OCI-LY3 (cell line): ENCODE data around the gene PDILT.

Experiments used
- EZH2phosphoT487 ChIP-seq: fragments of 200-600 bp; shearing (Covaris generic); IDR thresholded peaks from 2 replicates; pipeline ENCODE4 v1.6.1; 2018; ENCODE audit warnings: antibody characterized with exemption, mixed run types, low read depth
- TF ChIP-seq, protein P1 (sequence below): fragments of 200-600, 300-600 bp; sonication (generic); IDR thresholded peaks from 2 replicates; pipeline ENCODE4 v1.5.1; 2014; ENCODE audit warnings: antibody characterized with exemption, low read length, low read depth

- TF ChIP-seq, protein P1, sequence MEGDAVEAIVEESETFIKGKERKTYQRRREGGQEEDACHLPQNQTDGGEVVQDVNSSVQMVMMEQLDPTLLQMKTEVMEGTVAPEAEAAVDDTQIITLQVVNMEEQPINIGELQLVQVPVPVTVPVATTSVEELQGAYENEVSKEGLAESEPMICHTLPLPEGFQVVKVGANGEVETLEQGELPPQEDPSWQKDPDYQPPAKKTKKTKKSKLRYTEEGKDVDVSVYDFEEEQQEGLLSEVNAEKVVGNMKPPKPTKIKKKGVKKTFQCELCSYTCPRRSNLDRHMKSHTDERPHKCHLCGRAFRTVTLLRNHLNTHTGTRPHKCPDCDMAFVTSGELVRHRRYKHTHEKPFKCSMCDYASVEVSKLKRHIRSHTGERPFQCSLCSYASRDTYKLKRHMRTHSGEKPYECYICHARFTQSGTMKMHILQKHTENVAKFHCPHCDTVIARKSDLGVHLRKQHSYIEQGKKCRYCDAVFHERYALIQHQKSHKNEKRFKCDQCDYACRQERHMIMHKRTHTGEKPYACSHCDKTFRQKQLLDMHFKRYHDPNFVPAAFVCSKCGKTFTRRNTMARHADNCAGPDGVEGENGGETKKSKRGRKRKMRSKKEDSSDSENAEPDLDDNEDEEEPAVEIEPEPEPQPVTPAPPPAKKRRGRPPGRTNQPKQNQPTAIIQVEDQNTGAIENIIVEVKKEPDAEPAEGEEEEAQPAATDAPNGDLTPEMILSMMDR, result no peak
- TF ChIP-seq EZH2phosphoT487, result no peak
Observed at GRCh38 chr16:20322696-20323095, 81.8 kb downstream of the PDILT start.
